Measurements from ENCODE around the gene SMG6.

SMG6 gene

DNA sequence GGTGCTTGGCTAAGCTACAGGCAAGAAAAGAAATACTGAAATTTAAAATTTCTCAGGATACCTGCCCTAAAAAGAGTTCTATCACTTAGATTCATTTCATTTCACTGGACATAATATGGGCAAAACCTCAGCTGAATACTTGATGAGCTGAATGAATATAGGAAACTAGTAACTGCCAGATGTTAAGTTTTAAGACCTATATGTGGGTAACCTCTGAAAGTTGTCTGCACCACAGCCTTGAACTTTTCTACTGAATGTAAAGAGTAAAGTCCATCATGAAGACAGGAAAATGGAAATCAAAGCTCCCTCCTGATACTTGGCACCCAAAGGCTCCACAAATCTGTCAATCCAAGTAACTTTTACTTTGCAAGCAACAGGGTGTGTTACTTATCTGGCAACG, 197.9 kb downstream of the SMG6 start:
- DNase-seq (ENCODE audit: low read depth in 2 of 2) = no peak

- no peak for DNase-seq (ENCODE audit: low read depth in 2 of 2)
These were observed 200.4 kb downstream of the SMG6 start for GRCh38 chr17:2102931-2103809.

DNA sequence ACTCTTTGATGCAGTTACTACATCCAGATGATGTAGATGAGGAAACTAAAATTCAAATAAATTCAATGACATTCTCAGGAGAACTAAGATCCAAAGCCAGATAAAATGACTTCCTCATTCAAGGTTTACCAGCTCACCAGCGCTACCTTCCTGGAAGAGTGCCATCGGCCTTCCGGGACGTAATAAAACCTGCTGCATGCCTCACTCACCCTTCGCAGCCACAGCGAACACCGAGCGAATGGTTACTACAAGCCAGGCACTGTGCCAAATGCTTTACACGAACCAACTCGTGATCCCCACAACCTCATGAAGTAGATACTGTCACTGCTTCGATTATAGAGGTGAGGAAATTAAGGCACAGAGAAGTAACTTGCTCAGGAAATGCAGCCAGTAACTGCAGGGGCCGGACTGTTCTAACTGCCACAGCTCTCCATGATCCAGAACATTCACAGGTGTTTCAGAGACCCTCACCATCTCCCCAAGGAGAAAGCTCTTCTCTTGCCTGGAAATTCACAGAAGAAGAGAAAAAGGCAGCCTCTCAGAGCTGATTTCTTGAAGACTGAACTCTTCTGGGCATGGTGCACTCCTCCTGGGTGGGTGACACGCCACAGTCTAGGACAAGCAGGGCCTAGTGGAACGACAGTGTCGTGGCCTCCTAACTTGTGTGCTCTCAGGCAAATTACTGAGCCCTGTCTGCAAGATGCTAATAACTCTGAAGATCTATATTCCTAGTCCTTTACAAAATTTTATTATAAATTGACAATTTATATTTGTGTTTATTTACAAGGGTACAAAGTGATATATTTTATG, 201.9 kb downstream of the SMG6 start:
- DNase-seq (ENCODE audit: low read depth in 2 of 2) = no peak

DNA sequence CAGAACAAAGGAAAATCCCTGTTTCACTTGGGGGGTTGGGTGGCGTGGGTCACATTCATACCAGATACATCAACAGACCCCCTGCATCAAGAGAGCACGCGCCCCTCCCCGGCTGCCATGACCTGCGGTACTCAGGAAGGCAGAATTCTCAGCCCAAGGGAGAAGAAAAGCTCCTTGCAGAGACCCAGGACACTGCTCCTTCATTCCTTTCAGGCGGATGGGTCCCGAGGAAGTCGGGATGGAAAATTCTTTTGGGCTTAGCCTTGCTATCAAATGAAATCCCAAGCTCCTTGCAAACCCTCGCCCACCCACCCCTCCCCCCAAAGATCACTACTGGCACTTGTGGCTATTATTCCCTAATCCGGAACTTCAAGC, 208.1 kb downstream of the SMG6 start:
- DNase-seq (ENCODE audit: low read depth in 2 of 2) = no peak

DNA sequence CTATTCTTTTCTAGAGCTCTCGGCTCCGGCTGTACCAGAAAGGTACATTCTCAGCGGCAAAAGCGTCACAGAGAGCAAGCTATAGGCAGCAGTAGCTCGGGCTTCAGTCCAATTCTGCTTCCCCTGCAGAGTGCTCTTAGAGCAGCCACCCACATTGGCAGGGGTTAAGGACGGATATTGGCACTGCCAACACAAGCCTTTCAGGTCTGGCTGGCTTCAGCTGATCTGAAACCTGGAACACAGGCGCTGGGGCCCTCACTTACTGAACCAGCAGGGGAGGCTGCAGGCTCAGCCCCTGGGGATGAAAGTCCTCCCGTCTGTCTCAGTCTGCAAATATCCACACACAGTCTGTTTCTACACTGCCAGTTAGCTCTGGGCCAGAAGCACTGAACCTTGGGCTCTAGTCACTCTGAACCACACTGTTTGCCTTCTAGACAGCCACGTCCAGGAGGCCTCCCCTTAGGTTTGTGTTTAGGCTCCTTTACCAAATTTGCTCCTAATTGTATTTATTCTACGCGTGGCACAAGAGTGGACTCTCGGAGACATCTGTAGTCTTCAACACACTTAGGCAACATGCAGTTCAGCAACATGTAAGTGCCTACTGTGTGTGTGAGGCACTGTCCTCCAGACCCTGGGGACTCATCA, 208.6 kb downstream of the SMG6 start:
- no peak for DNase-seq (ENCODE audit: low read depth in 2 of 2)

DNA sequence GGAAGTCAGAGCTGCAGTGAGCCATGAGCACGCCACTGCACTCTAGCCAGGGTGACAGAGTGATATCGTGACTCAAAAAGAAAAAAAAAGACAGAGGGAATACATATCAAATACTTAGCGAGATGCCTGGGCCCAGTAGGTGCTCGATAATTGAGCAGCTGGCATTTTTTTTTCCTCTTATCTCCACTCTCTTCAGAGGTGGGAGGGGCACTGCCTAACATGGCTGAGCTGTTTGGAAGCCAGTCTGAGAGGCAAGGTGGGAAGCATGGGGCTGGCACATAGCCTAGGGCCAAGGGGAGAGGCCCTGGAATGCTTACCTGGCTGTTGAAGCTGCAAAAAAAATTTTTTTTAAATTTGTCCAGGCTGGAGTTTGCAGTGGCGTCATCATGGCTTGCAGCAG, 210.2 kb downstream of the SMG6 start:
- no peak for DNase-seq (ENCODE audit: low read depth in 2 of 2)

- DNase-seq (ENCODE audit: low read depth in 2 of 2) = no peak
These were observed 211.3 kb downstream of the SMG6 start for GRCh38 chr17:2092253-2092652.

DNA sequence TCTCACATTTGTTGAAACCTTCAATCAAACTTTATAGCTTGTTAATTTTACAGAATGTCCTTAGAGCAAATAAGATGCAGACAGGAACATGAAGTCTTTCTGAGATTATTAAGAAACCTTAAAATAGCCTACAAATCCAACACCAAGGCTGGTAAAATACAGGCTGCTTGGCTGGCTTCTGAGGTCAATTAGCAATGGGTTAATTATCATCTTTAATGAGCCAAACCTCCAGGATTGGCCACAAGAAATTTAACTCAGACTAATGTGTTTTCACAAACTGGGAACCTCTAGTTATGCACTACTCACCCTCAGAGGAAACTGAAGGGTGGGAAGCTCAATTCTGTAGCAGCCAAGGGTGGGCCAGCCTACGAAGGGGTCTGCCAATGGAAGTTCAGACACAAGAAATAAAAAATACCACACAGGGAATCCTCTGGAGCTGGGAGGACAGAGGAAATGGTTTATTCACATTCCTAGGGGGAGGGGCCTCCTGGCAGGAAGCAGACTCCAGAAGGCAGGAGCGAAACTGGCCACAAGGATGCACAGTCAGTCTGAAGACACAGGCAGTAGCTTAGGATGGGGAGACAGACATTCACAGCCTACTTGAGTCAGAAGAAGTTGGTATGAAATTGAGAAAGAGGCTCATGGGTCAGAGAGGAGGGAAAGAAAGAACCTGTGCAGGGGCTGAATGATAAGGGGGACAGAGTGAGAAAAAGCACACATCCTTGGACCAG, 212.6 kb downstream of the SMG6 start:
- no peak for DNase-seq (ENCODE audit: low read depth in 2 of 2)

DNA sequence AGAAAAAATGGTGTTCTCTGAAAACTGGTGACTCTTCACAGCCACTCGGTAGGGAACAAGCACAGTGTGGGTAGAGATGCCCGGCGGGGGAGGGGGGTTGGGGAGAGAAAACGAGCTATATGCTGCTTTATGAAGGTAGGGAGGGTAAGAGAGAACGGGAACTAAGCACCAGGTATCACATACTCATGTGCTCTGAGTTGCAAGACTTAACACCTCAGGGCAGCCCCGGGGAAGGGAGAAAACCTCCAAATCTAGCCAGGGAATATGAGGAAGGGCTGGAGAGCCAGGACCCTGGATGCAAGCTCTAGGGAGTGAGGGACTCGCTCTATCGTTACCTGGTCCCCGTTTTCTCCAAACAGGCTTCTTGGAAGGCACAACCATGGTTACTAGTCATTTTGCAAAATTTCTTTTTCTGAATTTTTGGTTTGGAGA, 213.4 kb downstream of the SMG6 start:
- DNase-seq (ENCODE audit: low read depth in 2 of 2) = no peak

GRCh38 chr17:2089021-2089422, 214.6 kb downstream of the SMG6 start:
- DNase-seq (ENCODE audit: low read depth in 2 of 2) = no peak

GRCh38 chr17:2087597-2088211, 215.9 kb downstream of the SMG6 start:
- no peak for DNase-seq (ENCODE audit: low read depth in 2 of 2)

DNA sequence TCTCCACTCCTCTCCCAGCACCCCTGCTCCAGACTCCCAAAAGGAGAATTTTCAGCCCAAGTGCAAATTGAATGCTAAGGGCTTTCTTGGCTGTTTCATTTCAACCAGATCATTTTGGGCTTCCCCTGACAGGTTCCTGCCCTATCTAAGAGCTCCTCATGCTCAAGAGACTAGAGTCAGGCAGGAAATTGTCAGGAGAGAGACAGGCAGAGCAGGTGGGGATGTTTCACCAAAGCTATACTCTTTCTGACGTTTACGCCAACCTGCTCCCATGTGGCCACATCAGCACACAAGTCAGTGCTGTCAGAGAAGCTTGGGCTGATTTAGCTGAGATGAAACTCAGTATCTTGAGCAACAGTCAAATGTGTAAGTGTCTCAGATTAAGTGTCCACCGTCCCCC, 217.3 kb downstream of the SMG6 start:
- no peak for DNase-seq (ENCODE audit: low read depth in 2 of 2)

- no peak for DNase-seq (ENCODE audit: low read depth in 2 of 2)
These were observed 218.0 kb downstream of the SMG6 start for GRCh38 chr17:2085648-2085949.

DNA sequence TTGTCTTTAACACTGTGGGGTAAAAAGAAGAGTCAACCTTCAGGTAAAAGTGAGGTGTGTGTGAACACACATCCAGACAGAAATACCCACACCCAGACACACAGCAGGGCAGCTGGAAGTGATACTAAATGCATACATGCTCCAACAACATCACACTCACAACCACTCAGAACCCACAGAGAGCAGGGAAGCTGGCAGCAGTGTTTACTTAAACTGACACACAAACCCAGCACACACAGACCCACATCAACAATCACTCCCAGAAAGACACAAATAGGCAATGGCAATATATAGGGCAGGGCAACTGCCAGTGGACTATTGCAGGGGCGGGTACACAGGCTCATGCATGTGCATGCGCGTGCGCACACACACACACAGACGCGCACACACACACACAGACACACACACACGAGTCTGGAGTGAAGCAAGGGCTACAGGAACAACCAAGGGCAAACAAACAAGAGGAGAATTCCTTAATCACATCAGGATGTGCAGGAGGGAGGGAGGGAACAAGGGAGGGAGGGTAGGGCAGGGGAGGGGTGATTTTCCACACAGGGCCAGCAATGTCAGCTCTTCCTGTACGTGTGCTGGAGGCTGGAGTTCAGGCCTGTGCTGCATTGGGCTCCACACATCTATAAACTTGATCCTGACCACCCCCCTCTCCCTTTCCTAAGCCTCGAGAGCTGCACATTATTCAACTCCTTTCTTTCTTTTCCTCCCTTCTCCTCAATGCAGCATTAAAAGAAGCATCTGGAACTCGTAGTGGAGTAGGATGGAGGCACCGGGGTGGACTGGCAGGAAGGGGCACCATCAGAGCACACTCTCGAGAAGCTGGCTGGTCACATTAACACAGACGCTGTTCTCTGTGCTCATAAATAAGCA, 218.6 kb downstream of the SMG6 start:
- DNase-seq (ENCODE audit: low read depth in 2 of 2) = no peak

DNA sequence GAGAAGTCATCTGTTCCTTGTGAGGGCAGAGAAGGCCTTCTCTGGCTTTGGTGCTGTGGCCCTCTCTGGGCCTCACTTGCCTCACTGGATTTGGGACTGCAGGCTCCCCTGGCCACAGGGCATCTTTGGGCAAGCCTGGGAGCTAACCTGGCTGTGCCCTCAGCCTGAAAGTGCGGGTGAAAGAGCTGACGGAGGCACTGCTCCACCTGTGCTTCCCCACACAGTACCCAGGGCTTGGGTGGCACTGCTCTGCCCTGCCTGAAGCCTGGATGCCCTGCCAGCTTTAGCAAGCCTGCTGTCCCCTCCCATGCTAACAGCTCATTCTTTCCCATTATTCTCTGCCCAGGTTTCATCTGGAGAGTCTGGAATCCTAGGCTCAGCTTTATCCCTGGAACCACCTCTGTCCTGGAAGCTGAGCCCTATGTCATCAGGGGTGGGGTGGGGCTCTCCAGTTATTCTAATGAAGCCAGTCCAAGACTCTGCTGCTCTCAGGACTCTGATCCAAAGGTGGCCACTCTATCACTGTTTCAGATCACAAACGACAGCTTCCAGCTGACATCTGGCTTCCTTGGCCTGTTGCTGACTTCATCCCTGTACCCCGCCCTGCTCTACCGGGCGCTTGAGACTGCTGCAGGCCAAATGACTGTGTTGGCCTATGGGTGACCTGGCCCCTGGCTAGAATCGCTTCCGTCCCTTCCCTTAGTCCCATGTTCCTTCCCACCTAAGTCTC, 219.4 kb downstream of the SMG6 start:
- no peak for DNase-seq (ENCODE audit: low read depth in 2 of 2)

- no peak for DNase-seq (ENCODE audit: low read depth in 2 of 2)
These were observed 220.0 kb downstream of the SMG6 start for GRCh38 chr17:2083613-2084035.

GRCh38 chr17:2082003-2082781, 221.4 kb downstream of the SMG6 start:
- no peak for DNase-seq (ENCODE audit: low read depth in 2 of 2)

GRCh38 chr17:2081564-2081963, 222.0 kb downstream of the SMG6 start:
- no peak for DNase-seq (ENCODE audit: low read depth in 2 of 2)

DNA sequence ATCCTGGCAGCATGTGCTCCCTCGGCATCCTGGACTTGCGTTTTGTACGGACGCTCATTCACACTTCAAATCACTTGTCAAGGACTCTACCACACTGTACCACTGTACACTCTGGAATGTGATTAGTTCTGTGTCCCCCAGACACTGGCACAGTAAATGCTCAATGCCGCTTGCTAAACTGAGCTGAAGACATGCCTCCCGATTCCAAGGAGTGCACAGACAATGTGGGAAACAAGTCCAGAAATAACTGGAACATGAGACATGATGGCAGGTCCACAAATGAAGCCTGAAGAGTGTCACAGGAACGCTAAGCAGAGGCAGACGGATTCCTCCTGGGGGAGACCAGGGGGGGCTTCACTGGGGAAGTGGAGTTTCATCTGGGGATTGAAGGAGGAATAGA, 226.5 kb downstream of the SMG6 start:
- DNase-seq (ENCODE audit: low read depth in 2 of 2) = no peak
